HG02870 (cell line): Measurements from ENCODE around the gene NPFFR1.
A peak's percentile ranks its signal among the peaks of the same experiment; 100 is the strongest.
"Not testable (repeated sequence)": the region's sequence is repeated elsewhere in the genome, so short reads cannot be mapped to it uniquely, and the experiment has no call there.

Experiments used
- ATAC-seq: cut with Tn5 transposase; IDR thresholded peaks from one replicate; pipeline ENCODE4 v1.9.1; 2021; ENCODE audit warnings: mild to moderate bottlenecking, moderate library complexity; ENCODE audit not compliant: unreplicated experiment

The NPFFR1 gene

GRCh38 chr10:70258216-70258615 is 25.6 kb downstream of the NPFFR1 start:
- ATAC-seq, result no peak

GRCh38 chr10:70257816-70258215 is 26.0 kb downstream of the NPFFR1 start:
- ATAC-seq, result not testable (repeated sequence)

DNA sequence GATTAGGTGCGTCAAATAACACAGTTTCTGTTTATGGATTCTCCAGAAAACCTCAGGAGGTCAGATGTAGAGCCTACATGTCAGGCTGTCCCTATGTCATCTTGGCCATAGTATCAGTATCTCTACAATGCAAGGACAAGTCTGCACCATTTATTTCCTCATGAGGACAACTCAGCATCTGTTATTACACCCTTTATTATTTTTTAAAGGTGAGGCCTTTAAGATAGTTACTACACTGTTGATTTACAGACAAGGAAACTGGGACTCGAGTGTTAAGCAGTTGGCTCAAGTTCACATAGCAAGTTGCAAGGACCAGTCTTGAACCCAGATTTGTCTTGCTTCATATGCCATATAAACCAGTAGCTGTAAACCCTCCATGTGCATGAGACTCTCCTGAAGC is 27.3 kb downstream of the NPFFR1 start:
- no peak for ATAC-seq

DNA sequence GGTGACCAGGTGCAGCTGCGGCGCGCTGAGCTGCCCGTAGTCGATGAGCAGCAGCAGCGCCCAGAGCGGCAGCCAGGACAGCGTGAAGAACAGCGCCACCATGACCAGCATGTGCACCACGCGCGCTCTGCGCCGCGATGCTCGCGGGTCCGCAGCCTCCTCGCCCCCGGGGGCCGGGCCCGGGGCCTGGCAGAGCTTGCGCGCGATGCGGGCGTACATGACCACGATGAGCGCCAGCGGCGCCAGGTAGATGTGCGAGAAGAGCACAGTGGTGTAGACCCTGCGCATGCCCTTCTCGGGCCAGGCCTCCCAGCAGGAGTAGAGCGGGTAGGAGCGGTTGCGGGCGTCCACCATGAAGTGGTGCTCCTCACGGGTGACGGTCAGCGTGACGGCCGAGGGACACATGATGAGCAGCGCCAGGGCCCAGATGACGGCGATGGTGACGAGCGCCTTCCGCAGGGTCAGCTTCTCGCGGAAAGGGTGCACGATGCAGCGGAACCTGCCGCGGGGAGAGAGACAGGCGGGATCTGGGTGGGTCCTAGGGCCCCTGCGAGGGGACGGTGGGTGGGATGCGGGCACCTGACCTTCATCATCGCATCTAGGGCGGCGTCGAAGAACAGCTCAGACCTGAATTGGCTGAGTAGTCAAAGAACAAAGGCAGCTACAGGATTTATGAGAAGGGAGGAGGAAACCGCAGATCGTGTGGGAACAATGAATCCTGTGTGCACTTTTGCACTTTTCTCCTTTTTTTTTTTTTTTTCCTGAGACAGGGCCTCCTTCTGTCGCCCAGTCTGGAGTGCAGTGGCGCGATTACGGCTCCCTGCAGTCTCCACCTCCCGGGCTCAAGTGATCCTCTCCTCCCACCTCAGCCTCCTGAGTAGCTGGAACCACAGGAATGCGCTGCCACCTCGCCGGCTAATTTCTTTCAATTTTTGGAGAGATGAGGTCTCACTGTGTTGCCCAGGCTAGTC is 28.2 kb downstream of the NPFFR1 start:
- no peak for ATAC-seq

- no peak for ATAC-seq
Measured at GRCh38 chr10:70254778-70255328, 29.0 kb downstream of the NPFFR1 start.

- no peak for ATAC-seq
Measured at GRCh38 chr10:70253878-70254765, 29.7 kb downstream of the NPFFR1 start.

GRCh38 chr10:70250961-70251680 is 32.7 kb downstream of the NPFFR1 start:
- no peak for ATAC-seq

- no peak for ATAC-seq
Measured at GRCh38 chr10:70247360-70247759, 36.4 kb downstream of the NPFFR1 start.

- ATAC-seq, result no peak
Measured at GRCh38 chr10:70241081-70241480, 42.7 kb downstream of the NPFFR1 start.

DNA sequence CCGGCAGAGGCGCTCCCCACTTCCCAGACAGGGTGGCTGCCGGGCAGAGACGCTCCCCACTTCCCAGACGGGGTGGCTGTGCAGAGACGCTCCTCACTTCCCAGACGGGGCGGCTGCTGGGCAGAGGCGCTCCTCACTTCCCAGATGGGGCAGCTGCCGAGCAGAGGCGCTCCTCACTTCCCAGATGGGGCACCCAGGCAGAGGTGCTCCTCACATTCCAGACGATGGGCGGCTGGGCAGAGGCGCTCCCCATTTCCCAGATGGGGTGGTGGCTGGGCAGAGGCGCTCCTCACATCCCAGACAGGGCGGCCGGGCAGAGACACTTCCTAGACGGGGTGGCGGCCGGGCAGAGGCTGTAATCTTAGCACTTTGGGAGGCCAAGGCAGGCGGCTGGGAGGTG is 43.8 kb downstream of the NPFFR1 start:
- not testable (repeated sequence) for ATAC-seq

- ATAC-seq, result not testable (repeated sequence)
Measured at GRCh38 chr10:70239077-70239976, 44.5 kb downstream of the NPFFR1 start.

DNA sequence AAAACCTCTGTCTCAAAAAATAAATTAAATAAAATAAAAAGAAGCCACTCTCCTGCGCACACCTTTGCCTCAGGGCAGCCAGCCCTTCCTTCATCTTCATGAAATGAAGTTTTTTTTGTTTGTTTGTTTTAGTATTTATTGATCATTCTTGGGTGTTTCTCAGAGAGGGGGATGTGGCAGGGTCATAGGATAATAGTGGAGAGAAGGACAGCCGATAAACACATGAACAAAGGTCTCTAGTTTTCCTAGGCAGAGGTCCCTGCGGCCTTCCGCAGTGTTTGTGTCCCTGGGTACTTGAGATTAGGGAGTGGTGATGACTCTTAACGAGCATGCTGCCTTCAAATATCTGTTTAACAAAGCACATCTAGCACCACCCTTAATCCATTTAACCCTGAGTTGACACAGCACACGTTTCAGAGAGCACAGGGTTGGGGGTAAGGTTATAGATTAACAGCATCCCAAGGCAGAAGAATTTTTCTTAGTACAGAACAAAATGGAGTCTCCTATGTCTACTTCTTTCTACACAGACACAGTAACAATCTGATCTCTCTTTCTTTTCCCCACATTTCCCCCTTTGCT is 45.8 kb downstream of the NPFFR1 start:
- ATAC-seq, result not testable (repeated sequence)

DNA sequence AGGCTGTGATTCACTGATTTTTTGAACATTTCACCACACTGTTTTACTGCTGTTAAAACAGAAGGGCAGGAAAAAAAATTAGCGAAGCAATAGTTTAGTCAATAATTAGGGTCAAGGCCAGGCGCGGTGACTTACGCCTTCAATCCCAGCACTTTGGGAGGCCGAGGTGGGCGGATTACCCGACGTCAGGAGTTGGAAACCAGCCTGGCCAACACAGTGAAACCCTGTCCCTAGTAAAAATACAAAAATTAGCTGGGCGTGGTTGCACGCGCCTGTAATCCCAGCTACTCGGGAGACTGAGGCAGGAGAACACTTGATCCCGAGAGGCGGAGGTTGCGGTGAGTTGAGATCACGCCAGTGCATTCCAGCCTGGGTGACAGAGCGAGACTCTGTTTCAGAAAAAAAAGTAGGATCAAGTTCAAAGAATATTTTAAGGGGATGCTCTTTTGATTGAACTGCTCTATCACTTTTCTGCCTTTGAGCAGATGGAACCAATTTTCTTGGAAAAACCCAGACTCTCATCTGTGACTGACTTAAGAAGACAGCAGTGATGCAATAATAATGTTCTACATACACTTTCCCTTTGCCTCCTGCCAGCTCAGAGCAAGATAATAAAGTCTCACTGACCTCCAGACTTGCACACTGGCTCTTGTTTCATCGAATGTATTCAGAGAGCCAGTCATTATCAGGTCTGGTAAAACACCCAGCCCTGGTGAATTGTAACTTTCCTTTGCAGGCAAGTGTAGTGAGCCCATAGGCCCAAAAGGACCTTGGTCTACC is 48.9 kb downstream of the NPFFR1 start:
- ATAC-seq, result no peak

DNA sequence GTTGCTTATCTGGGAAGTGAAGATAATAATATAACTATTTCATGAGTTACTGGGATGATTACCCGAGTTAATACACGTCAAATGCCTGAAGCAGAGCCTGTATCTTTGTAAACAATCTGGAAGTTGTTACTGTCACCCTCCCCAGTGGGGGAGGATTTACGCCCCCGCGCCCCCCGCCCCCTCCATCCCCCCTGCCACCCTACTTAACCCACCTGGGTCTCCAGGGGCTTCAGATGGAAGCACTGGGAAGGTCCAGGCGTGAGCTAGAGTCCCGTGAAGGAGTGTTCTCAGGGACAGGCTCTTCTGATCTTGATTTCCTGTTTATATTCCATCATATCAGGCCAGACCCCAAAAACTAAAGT is 49.9 kb downstream of the NPFFR1 start:
- no peak for ATAC-seq

DNA sequence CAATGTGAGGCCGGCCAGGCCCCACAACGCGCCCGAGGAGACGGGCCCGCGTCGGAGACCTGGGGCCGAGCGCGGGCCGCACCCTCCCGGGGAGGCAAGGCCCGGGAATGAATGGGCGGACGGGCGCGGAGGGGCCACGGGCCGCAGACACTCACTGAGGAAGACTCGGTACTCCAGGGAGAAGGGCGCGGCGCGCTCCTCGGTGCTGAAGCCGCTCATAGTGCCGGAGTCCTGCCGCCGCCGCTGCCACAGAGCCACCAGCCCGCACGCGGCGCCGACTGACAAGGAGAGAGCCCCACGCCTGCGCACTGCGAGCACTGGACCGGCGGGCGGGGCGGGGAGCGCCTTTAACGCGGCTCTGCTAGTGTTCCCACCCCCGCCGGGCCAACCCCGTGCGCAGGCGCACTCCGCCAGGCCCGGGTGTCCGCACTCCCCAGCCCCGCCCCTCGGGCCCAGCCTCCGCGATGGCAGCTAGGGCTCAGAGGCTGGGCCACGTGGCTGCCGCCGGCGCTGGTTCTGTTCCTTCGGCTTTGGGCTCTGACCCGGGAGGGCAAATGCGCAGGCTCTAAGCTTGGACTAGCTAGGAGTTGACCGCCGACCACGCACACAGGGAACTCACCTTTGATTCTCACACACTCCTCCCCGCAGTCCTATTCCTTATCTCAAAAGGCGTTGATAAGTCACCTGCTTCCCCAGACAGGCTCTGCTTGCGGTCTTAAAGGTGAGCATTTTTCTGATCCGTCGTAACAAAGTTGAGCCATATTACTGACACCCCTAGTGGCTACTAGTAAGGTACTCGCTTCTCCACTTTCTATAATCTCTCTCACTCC is 50.5 kb downstream of the NPFFR1 start, which contains the start of gene PPA1:
Gene PPA1, minus strand, starts transcription at position 321 of the 830 bp plus-strand sequence. Its CDS starts 102 bp downstream, at position 219.
- ATAC-seq, result peak; percentile 85

- ATAC-seq, result no peak
Measured at GRCh38 chr10:70232859-70233108, 51.0 kb downstream of the NPFFR1 start.

GRCh38 chr10:70232155-70232858 is 51.5 kb downstream of the NPFFR1 start:
- no peak for ATAC-seq
